Ectodermal cell (in vitro differentiated cells): ENCODE data around the gene PTRHD1.

ENCODE experiments used
- H3K27ac ChIP-seq: 2 replicates; pipeline ENCODE4 v1.7.0; 2013; ENCODE audit warnings: mild to moderate bottlenecking, low read depth, low read length; ENCODE audit not compliant: insufficient read depth, poor library complexity, severe bottlenecking
- H3K27me3 ChIP-seq: 2 replicates; pipeline ENCODE4 v1.7.0; 2013; ENCODE audit warnings: mild to moderate bottlenecking, low read length; ENCODE audit not compliant: insufficient read depth, control insufficient read depth, poor library complexity, severe bottlenecking
- H3K36me3 ChIP-seq: one replicate; pipeline ENCODE4 v1.7.0; 2013; ENCODE audit warnings: low read length; ENCODE audit not compliant: control insufficient read depth, insufficient read depth
- H3K4me1 ChIP-seq: one replicate; pipeline ENCODE4 v1.7.0; 2013; ENCODE audit warnings: low read length; ENCODE audit not compliant: control insufficient read depth, insufficient read depth
- H3K4me3 ChIP-seq: 2 replicates; pipeline ENCODE4 v1.7.0; 2013; ENCODE audit warnings: low read depth, low read length, control low read depth; ENCODE audit not compliant: insufficient read depth
- H3K9me3 ChIP-seq: 2 replicates; pipeline ENCODE4 v1.7.0; 2013; ENCODE audit warnings: mild to moderate bottlenecking, low read length, moderate library complexity; ENCODE audit not compliant: control insufficient read depth
- WGBS, 2 experiments: methylation state at CpG; one replicate each; pipeline ENCODE4 v1.1.7; 2013; ENCODE audit warnings: missing lambda C conversion rate in 2 of 2; 5-methylcytosine and 5-hydroxymethylcytosine counted together

PTRHD1 gene

DNA sequence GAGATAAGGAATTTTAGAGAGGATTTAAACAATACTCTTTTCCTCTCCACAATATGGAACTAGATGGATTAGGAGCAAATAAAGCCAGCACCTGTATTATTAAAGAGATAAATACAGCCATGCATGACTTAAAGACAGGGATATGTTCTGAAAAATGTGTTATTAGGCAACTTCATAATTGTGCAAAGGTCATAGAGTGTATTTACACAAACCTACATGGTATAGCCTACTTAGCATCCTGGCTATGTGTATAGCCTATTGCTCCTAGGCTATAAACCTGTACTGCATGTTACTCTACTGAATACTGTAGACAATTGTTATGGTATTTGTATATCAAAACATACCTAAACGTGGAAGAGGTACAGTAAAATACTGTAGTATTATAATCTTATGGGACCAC, 53.0 kb downstream of the PTRHD1 start:
- Histone ChIP-seq H3K36me3 (no peaks in the 10 kb centered on the region), H3K4me1 (peaks cover 3% of the 10 kb centered on the region), H3K4me3 (no peak overlapping the region), H3K27me3 (no peaks in the 10 kb centered on the region), H3K27ac (no peak overlapping the region), H3K9me3 (no peaks in the 10 kb centered on the region)
- WGBS, 2 experiments: 88% methylated on average over 1 of the region's 1 CpG
